Kidney epithelial cell (primary cell): Measurements from ENCODE around the gene ADAMTS2. TPM values are rescaled to one million over a fixed set of nuclear protein-coding genes. Genes with fewer than 3 reads are reported as not detected.

Experiments
- DNase-seq: peaks from one replicate; pipeline ENCODE4 v3.0.0-alpha.2; 2010; ENCODE audit warnings: low read depth
- H3K27me3 ChIP-seq: 2 replicates; pipeline ENCODE4 v1.6.0; 2011; ENCODE audit warnings: low read length; ENCODE audit not compliant: control insufficient read depth, insufficient read depth
- H3K36me3 ChIP-seq: 2 replicates; pipeline ENCODE4 v1.5.1; 2011; ENCODE audit warnings: low read length; ENCODE audit not compliant: control insufficient read depth, insufficient read depth
- H3K4me3 ChIP-seq: 2 replicates; pipeline ENCODE4 v1.5.1; 2011; ENCODE audit warnings: low read depth, mild to moderate bottlenecking, control low read depth, low read length
- CTCF ChIP-seq: IDR thresholded peaks from 2 replicates; pipeline ENCODE4 v1.5.1; 2011; ENCODE audit warnings: mild to moderate bottlenecking, moderate library complexity, low read length, control low read depth, inconsistent platforms; ENCODE audit not compliant: insufficient read depth, poor library complexity, severe bottlenecking
- total RNA-seq: library from RNA; depleted of rRNA; stranded (reverse); fragments of >200 nt; gene quantifications from 2 replicates; pipeline ENCODE4 v1.2.3, GENCODE V29; 2015

Gene ADAMTS2
- total RNA-seq, 1 donor from 2014 or later: 1.8 TPM

- no peak for DNase-seq
- Histone ChIP-seq H3K27me3 (peaks cover 2% of the 10 kb centered on the region), H3K4me3 (no peak overlapping the region), H3K36me3 (no peaks in the 10 kb centered on the region)
- no peak for TF ChIP-seq CTCF
Measured at GRCh38 chr5:179188636-179189035, 156.6 kb downstream of the ADAMTS2 start.

- H3K36me3 ChIP-seq: no peaks in the 10 kb centered on the region
- DNase-seq: no peak
- H3K27me3 ChIP-seq: peaks cover 2% of the 10 kb centered on the region
- no peak overlapping the region for H3K4me3 ChIP-seq
- no peak for TF ChIP-seq CTCF
Measured at GRCh38 chr5:179187681-179188575, 157.3 kb downstream of the ADAMTS2 start.

GRCh38 chr5:179187229-179187678 lies 158.0 kb downstream of the ADAMTS2 start:
- no peak for DNase-seq
- TF ChIP-seq CTCF: no peak
- Histone ChIP-seq H3K36me3 (no peaks in the 10 kb centered on the region), H3K4me3 (no peak overlapping the region), H3K27me3 (peaks cover 2% of the 10 kb centered on the region)

GRCh38 chr5:179186801-179187200 lies 158.5 kb downstream of the ADAMTS2 start:
- DNase-seq: no peak
- Histone ChIP-seq H3K27me3 (peaks cover 2% of the 10 kb centered on the region), H3K4me3 (no peak overlapping the region), H3K36me3 (no peaks in the 10 kb centered on the region)
- no peak for TF ChIP-seq CTCF

GRCh38 chr5:179185941-179186411 lies 159.3 kb downstream of the ADAMTS2 start:
- TF ChIP-seq CTCF: no peak
- Histone ChIP-seq H3K4me3 (no peak overlapping the region), H3K36me3 (no peaks in the 10 kb centered on the region), H3K27me3 (no peaks in the 10 kb centered on the region)
- DNase-seq: no peak
